Neural progenitor cell (in vitro differentiated cells): ENCODE results near the gene SCCPDH. TPM values are rescaled to one million over a fixed set of nuclear protein-coding genes. Genes with fewer than 3 reads are reported as not detected.

Source experiments
- DNase-seq: peaks from one replicate; pipeline ENCODE4 v3.0.0-alpha.2; 2016; ENCODE audit warnings: low spot score
- H2AFZ ChIP-seq: fragments of 200-600 bp; sonication (generic); replicated peaks from 2 replicates; pipeline ENCODE4 v1.6.1; 2016; ENCODE audit warnings: antibody characterized with exemption
- H3F3A ChIP-seq: fragments of 200-600 bp; sonication (generic); 2 replicates; pipeline ENCODE4 v1.6.1; 2016; ENCODE audit warnings: antibody characterized with exemption, low read depth
- H3K27ac ChIP-seq: fragments of 200-600 bp; sonication (generic); 2 replicates; pipeline ENCODE4 v1.5.1; 2016; ENCODE audit warnings: mild to moderate bottlenecking
- H3K27me3 ChIP-seq: fragments of 200-600 bp; sonication (generic); 2 replicates; pipeline ENCODE4 v1.6.1; 2016; ENCODE audit warnings: mild to moderate bottlenecking, moderate library complexity
- H3K36me3 ChIP-seq: fragments of 200-600 bp; sonication (generic); 2 replicates; pipeline ENCODE4 v1.5.1; 2016
- H3K4me1 ChIP-seq: fragments of 200-600 bp; sonication (generic); 2 replicates; pipeline ENCODE4 v1.6.1; 2016; ENCODE audit warnings: mixed run types
- H3K4me2 ChIP-seq: fragments of 200-600 bp; sonication (generic); 2 replicates; pipeline ENCODE4 v1.6.1; 2016
- H3K4me3 ChIP-seq: fragments of 200-600 bp; sonication (generic); 2 replicates; pipeline ENCODE4 v1.5.1; 2016
- H3K79me2 ChIP-seq: fragments of 200-600 bp; sonication (generic); 2 replicates; pipeline ENCODE4 v1.6.1; 2016; ENCODE audit warnings: low read depth
- H3K9ac ChIP-seq: fragments of 200-600 bp; sonication (generic); 2 replicates; pipeline ENCODE4 v1.6.1; 2016
- H3K9me3 ChIP-seq: fragments of 200-600 bp; sonication (generic); 2 replicates; pipeline ENCODE4 v1.5.1; 2016; ENCODE audit warnings: low read depth
- H4K20me1 ChIP-seq: fragments of 200-600 bp; sonication (generic); 2 replicates; pipeline ENCODE4 v1.6.1; 2016; ENCODE audit warnings: low read depth
- H3K27ac Mint-ChIP-seq: 3 replicates; pipeline ENCODE4 v1.8.0; 2021; ENCODE audit warnings: mixed read lengths
- H3K27me3 Mint-ChIP-seq: 2 replicates; pipeline ENCODE4 v1.8.0; 2022; ENCODE audit warnings: low read depth, mild to moderate bottlenecking, inconsistent platforms, moderate library complexity, mixed read lengths; ENCODE audit not compliant: insufficient read depth
- H3K36me3 Mint-ChIP-seq: 3 replicates; pipeline ENCODE4 v1.8.0; 2021; ENCODE audit warnings: mixed read lengths
- H3K4me1 Mint-ChIP-seq: 3 replicates; pipeline ENCODE4 v1.8.0; 2021; ENCODE audit warnings: mixed read lengths
- H3K4me3 Mint-ChIP-seq: 3 replicates; pipeline ENCODE4 v1.8.0; 2021; ENCODE audit warnings: mild to moderate bottlenecking, moderate library complexity, mixed read lengths
- H3K9me3 Mint-ChIP-seq: 3 replicates; pipeline ENCODE4 v1.8.0; 2020; ENCODE audit warnings: mixed read lengths
- CTCF ChIP-seq: fragments of 200-600 bp; sonication (generic); IDR thresholded peaks from 2 replicates; pipeline ENCODE4 v1.5.1; 2017; ENCODE audit warnings: antibody characterized with exemption, mild to moderate bottlenecking
- EZH2 ChIP-seq: fragments of 200-600 bp; sonication (generic); IDR thresholded peaks from 2 replicates; pipeline ENCODE4 v1.6.1; 2017; ENCODE audit warnings: antibody characterized with exemption, mild to moderate bottlenecking, moderate library complexity
- EZH2phosphoT487 ChIP-seq: fragments of 200-600 bp; sonication (generic); IDR thresholded peaks from 2 replicates; pipeline ENCODE4 v1.6.1; 2017; ENCODE audit warnings: antibody characterized with exemption
- total RNA-seq: library from RNA; depleted of rRNA; stranded (reverse); fragments of >200 nt; gene quantifications from 2 replicates; pipeline ENCODE4 v1.2.3, GENCODE V29; 2015; ENCODE audit warnings: low replicate concordance

SCCPDH gene
- total RNA-seq, 1 donor from 2014 or later = 56.3 TPM

GRCh38 chr1:246794828-246795671 lies 70.8 kb downstream of the SCCPDH start:
- Mint-ChIP-seq H3K36me3 (no peaks in the 10 kb centered on the region), H3K27me3 (peaks cover 8% of the 10 kb centered on the region), H3K9me3 (no peaks in the 10 kb centered on the region), H3K27ac (no peak overlapping the region), H3K4me1 (peaks cover 27% of the 10 kb centered on the region), H3K4me3 (no peak overlapping the region)
- H2AFZ ChIP-seq = no peak overlapping the region
- H3K36me3 ChIP-seq = no peaks in the 10 kb centered on the region
- no peaks in the 10 kb centered on the region for H3K9me3 ChIP-seq
- H3K27ac ChIP-seq = no peak overlapping the region
- H3K9ac ChIP-seq = no peak overlapping the region
- no peak overlapping the region for H3K4me3 ChIP-seq
- peaks cover 15% of the 10 kb centered on the region for H3K4me1 ChIP-seq
- TF ChIP-seq EZH2phosphoT487 = no peak
- no peak for TF ChIP-seq EZH2
- no peak for TF ChIP-seq CTCF
- no peaks in the 10 kb centered on the region for H3K27me3 ChIP-seq
- DNase-seq = no peak
- no peaks in the 10 kb centered on the region for H3K79me2 ChIP-seq
- H3F3A ChIP-seq = no peaks in the 10 kb centered on the region
- no peak overlapping the region for H3K4me2 ChIP-seq
- H4K20me1 ChIP-seq = no peaks in the 10 kb centered on the region

GRCh38 chr1:246795906-246796694 lies 71.9 kb downstream of the SCCPDH start:
- Histone ChIP-seq H3F3A (no peaks in the 10 kb centered on the region), H3K9ac (no peak overlapping the region), H3K27me3 (no peaks in the 10 kb centered on the region), H3K9me3 (no peaks in the 10 kb centered on the region), H3K36me3 (no peaks in the 10 kb centered on the region), H2AFZ (no peak overlapping the region), H4K20me1 (no peaks in the 10 kb centered on the region), H3K4me3 (no peak overlapping the region), H3K79me2 (no peaks in the 10 kb centered on the region), H3K27ac (no peak overlapping the region), H3K4me2 (no peak overlapping the region), H3K4me1 (peaks cover 15% of the 10 kb centered on the region)
- DNase-seq = no peak
- Mint-ChIP-seq H3K36me3 (no peaks in the 10 kb centered on the region), H3K27ac (no peak overlapping the region), H3K27me3 (peaks cover 4% of the 10 kb centered on the region), H3K9me3 (no peaks in the 10 kb centered on the region), H3K4me1 (peaks cover 24% of the 10 kb centered on the region), H3K4me3 (no peak overlapping the region)
- TF ChIP-seq EZH2phosphoT487 (no peak), CTCF (no peak), EZH2 (no peak)

- no peak overlapping the region for H3K4me3 Mint-ChIP-seq
- H3K27me3 ChIP-seq = no peaks in the 10 kb centered on the region
- no peaks in the 10 kb centered on the region for H3K9me3 ChIP-seq
- peaks cover 22% of the 10 kb centered on the region for H3K4me1 Mint-ChIP-seq
- no peak overlapping the region for H3K4me2 ChIP-seq
- no peak for DNase-seq
- H3K27me3 Mint-ChIP-seq = peaks cover 4% of the 10 kb centered on the region
- H3K9me3 Mint-ChIP-seq = no peaks in the 10 kb centered on the region
- H3K27ac Mint-ChIP-seq = no peak overlapping the region
- no peak overlapping the region for H3K4me3 ChIP-seq
- H3K79me2 ChIP-seq = no peaks in the 10 kb centered on the region
- H2AFZ ChIP-seq = no peak overlapping the region
- no peak overlapping the region for H3K27ac ChIP-seq
- H3F3A ChIP-seq = no peaks in the 10 kb centered on the region
- TF ChIP-seq EZH2 = no peak
- no peak for TF ChIP-seq EZH2phosphoT487
- no peak for TF ChIP-seq CTCF
- H3K9ac ChIP-seq = no peak overlapping the region
- no peaks in the 10 kb centered on the region for H3K36me3 ChIP-seq
- H3K4me1 ChIP-seq = peaks cover 15% of the 10 kb centered on the region
- no peaks in the 10 kb centered on the region for H4K20me1 ChIP-seq
- no peaks in the 10 kb centered on the region for H3K36me3 Mint-ChIP-seq
Measured at GRCh38 chr1:246797157-246797556, 72.9 kb downstream of the SCCPDH start.
